ENCODE measurements around the gene CLTCL1.
"Not testable (repeated sequence)": the region's sequence is repeated elsewhere in the genome, so short reads cannot be mapped to it uniquely, and the experiment has no call there.

Gene CLTCL1

DNA sequence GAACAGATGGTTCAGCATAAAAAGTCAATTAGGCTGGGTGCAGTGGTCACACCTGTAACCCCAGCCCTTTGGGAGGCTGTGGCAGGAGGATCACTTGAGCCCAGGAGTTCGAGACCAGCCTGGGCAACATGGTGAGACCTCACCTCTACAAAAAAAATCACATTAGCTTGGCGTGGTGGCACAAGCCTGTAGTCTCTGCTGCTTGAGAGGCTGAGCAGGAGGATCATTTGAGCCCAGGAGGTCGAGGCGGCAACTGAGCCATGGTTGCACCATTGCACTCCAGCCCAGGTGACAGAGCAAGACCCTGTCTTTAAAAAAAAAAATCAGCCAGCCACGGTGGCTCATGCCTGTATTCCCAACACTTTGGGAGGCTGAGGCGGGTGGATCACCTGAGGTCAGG is 31.9 kb upstream of the CLTCL1 start:
- H3K4me1 ChIP-seq (ENCODE audit: control insufficient read depth in 2 of 2, insufficient read depth in 2 of 2, low read length in 2 of 2); H3K9me3 ChIP-seq (ENCODE audit: control insufficient read depth in 2 of 2, low read length in 2 of 2); H3K9ac ChIP-seq (ENCODE audit: low read depth in 1 of 2, low read length in 2 of 2); H3K36me3 ChIP-seq (ENCODE audit: control insufficient read depth in 2 of 2, insufficient read depth in 2 of 2, low read length in 2 of 2); H3K27me3 ChIP-seq (ENCODE audit: control insufficient read depth in 2 of 2, insufficient read depth in 2 of 2, low read length in 2 of 2); H3K4me3 ChIP-seq (ENCODE audit: low read length in 2 of 2); H3K27ac ChIP-seq (ENCODE audit: low read depth in 2 of 2, low read length in 2 of 2): not testable (repeated sequence)

- Histone ChIP-seq H3K9me3 (ENCODE audit: control insufficient read depth in 2 of 2, low read length in 2 of 2) (peaks cover 0 to 2% of the 10 kb centered on the region in 2 donors), H3K27ac (ENCODE audit: low read depth in 2 of 2, low read length in 2 of 2) (no peak overlapping the region), H3K9ac (ENCODE audit: low read depth in 1 of 2, low read length in 2 of 2) (no peak overlapping the region)
These were observed 30.2 kb upstream of the CLTCL1 start for GRCh38 chr22:19321757-19322156.

DNA sequence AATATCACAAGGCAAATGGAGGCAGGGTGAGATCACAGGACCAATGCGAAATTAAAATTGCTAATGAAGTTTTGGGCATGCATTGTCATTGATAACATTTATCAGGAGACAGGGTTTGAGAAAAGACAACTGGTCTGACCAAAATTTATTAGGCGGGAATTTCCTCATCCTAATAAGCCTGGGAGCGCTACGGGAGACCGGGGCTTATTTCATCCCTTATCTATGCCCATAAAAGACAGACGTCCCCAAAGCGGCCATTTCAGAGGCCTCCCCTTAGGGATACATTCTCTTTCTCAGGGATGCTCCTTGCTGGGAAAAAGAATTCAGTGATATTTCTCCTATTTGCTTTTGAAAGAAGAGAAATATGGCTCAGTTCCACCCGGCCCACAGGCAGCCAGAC is 28.6 kb upstream of the CLTCL1 start:
- not testable (repeated sequence) for H3K9me3 ChIP-seq (ENCODE audit: control insufficient read depth in 2 of 2, low read length in 2 of 2); H3K4me1 ChIP-seq (ENCODE audit: control insufficient read depth in 2 of 2, insufficient read depth in 2 of 2, low read length in 2 of 2); H3K36me3 ChIP-seq (ENCODE audit: control insufficient read depth in 2 of 2, insufficient read depth in 2 of 2, low read length in 2 of 2); H3K9ac ChIP-seq (ENCODE audit: low read depth in 1 of 2, low read length in 2 of 2); H3K4me3 ChIP-seq (ENCODE audit: low read length in 2 of 2); H3K27me3 ChIP-seq (ENCODE audit: control insufficient read depth in 2 of 2, insufficient read depth in 2 of 2, low read length in 2 of 2); H3K27ac ChIP-seq (ENCODE audit: low read depth in 2 of 2, low read length in 2 of 2)

More at GRCh38 chr22:19321757-19322156, 30.2 kb upstream of the CLTCL1 start:
- Histone ChIP-seq H3K27me3 (ENCODE audit: control insufficient read depth in 2 of 2, insufficient read depth in 2 of 2, low read length in 2 of 2) (no peaks in the 10 kb centered on the region), H3K4me1 (ENCODE audit: control insufficient read depth in 2 of 2, insufficient read depth in 2 of 2, low read length in 2 of 2) (no peaks in the 10 kb centered on the region), H3K36me3 (ENCODE audit: control insufficient read depth in 2 of 2, insufficient read depth in 2 of 2, low read length in 2 of 2) (no peaks in the 10 kb centered on the region), H3K4me3 (ENCODE audit: low read length in 2 of 2) (no peak overlapping the region)

GRCh38 chr22:19319281-19319680 is 27.8 kb upstream of the CLTCL1 start:
- no peaks in the 10 kb centered on the region for H3K27me3 ChIP-seq (ENCODE audit: control insufficient read depth in 2 of 2, insufficient read depth in 2 of 2, low read length in 2 of 2)
- H3K4me3 ChIP-seq (ENCODE audit: low read length in 2 of 2): no peak overlapping the region
- H3K4me1 ChIP-seq (ENCODE audit: control insufficient read depth in 2 of 2, insufficient read depth in 2 of 2, low read length in 2 of 2): no peaks in the 10 kb centered on the region
- H3K36me3 ChIP-seq (ENCODE audit: control insufficient read depth in 2 of 2, insufficient read depth in 2 of 2, low read length in 2 of 2): no peaks in the 10 kb centered on the region
- no peak overlapping the region for H3K9ac ChIP-seq (ENCODE audit: low read depth in 1 of 2, low read length in 2 of 2)
- H3K27ac ChIP-seq (ENCODE audit: low read depth in 2 of 2, low read length in 2 of 2): no peak overlapping the region
- H3K9me3 ChIP-seq (ENCODE audit: control insufficient read depth in 2 of 2, low read length in 2 of 2): peaks cover 0 to 6% of the 10 kb centered on the region in 2 donors

- no peak overlapping the region for H3K9ac ChIP-seq (ENCODE audit: low read depth in 1 of 2, low read length in 2 of 2)
- H3K4me3 ChIP-seq (ENCODE audit: low read length in 2 of 2): no peak overlapping the region
- H3K9me3 ChIP-seq (ENCODE audit: control insufficient read depth in 2 of 2, low read length in 2 of 2): peaks cover 0 to 6% of the 10 kb centered on the region in 2 donors
- no peaks in the 10 kb centered on the region for H3K27me3 ChIP-seq (ENCODE audit: control insufficient read depth in 2 of 2, insufficient read depth in 2 of 2, low read length in 2 of 2)
- no peaks in the 10 kb centered on the region for H3K36me3 ChIP-seq (ENCODE audit: control insufficient read depth in 2 of 2, insufficient read depth in 2 of 2, low read length in 2 of 2)
- H3K27ac ChIP-seq (ENCODE audit: low read depth in 2 of 2, low read length in 2 of 2): no peak overlapping the region
- H3K4me1 ChIP-seq (ENCODE audit: control insufficient read depth in 2 of 2, insufficient read depth in 2 of 2, low read length in 2 of 2): no peaks in the 10 kb centered on the region
These were observed 26.3 kb upstream of the CLTCL1 start for GRCh38 chr22:19317865-19318264.

DNA sequence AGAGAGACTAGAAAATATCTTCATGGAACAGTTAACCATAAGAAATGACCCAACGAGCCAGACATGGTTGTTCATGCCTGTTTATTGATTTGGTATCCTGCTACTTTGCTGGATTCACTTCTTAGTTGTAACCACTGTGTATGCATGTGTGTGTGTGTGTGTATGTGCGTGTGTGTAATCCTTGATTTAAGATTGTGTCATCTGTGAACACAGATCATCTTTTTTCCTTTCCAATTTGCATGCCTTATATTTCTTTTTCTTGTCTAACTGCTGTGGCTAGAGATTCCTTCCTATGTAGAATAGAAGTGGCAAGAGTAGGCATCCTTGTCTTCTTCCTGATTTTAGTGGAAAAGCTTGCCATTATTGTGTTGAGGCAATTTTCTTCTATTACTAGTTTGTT is 16.4 kb upstream of the CLTCL1 start:
- Histone ChIP-seq H3K9me3 (ENCODE audit: control insufficient read depth in 2 of 2, low read length in 2 of 2) (no peaks in the 10 kb centered on the region), H3K4me1 (ENCODE audit: control insufficient read depth in 2 of 2, insufficient read depth in 2 of 2, low read length in 2 of 2) (no peaks in the 10 kb centered on the region), H3K36me3 (ENCODE audit: control insufficient read depth in 2 of 2, insufficient read depth in 2 of 2, low read length in 2 of 2) (no peaks in the 10 kb centered on the region), H3K9ac (ENCODE audit: low read depth in 1 of 2, low read length in 2 of 2) (no peak overlapping the region), H3K4me3 (ENCODE audit: low read length in 2 of 2) (no peak overlapping the region), H3K27ac (ENCODE audit: low read depth in 2 of 2, low read length in 2 of 2) (no peak overlapping the region), H3K27me3 (ENCODE audit: control insufficient read depth in 2 of 2, insufficient read depth in 2 of 2, low read length in 2 of 2) (no peaks in the 10 kb centered on the region)

DNA sequence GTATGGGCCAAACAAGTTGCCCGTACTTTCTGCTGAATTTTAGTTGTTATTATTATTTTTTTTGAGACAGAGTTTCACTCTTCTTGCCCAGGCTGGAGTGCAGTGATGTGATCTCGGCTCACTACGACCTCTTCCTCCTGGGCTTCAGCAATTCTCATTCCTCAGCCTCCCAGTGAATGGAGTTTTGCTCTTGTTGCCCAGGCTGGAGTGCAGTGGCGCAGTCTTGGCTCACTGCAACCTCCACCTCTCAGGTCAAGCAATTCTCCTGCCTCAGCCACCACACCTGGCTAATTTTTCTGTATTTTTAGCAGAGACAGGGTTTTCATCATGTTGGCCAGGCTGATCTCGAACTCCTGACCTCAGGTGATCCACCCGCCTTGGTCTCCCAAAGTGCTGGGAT is 15.0 kb upstream of the CLTCL1 start:
- H3K4me1 ChIP-seq (ENCODE audit: control insufficient read depth in 2 of 2, insufficient read depth in 2 of 2, low read length in 2 of 2); H3K4me3 ChIP-seq (ENCODE audit: low read length in 2 of 2); H3K27ac ChIP-seq (ENCODE audit: low read depth in 2 of 2, low read length in 2 of 2); H3K9me3 ChIP-seq (ENCODE audit: control insufficient read depth in 2 of 2, low read length in 2 of 2); H3K27me3 ChIP-seq (ENCODE audit: control insufficient read depth in 2 of 2, insufficient read depth in 2 of 2, low read length in 2 of 2); H3K9ac ChIP-seq (ENCODE audit: low read depth in 1 of 2, low read length in 2 of 2); H3K36me3 ChIP-seq (ENCODE audit: control insufficient read depth in 2 of 2, insufficient read depth in 2 of 2, low read length in 2 of 2): not testable (repeated sequence)

DNA sequence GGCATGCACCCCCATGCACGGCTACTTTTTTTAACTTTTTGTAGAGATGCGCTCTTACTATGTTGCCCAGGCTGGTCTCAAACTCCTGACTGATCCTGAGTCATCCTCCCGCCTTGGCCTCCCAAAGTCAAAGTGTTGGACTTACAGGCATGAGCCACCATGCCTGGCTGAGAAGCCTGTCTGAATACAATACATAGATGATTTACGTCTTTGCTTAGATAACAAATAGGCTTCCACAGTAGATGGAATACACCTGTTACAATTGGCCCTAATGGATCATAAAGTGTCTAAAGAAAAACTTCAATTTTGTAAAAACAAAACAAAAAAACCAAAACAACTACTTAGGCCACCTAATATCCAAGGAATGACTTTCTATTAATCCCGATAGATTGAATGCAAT is 13.0 kb upstream of the CLTCL1 start:
- no peaks in the 10 kb centered on the region for H3K36me3 ChIP-seq (ENCODE audit: control insufficient read depth in 2 of 2, insufficient read depth in 2 of 2, low read length in 2 of 2)

GRCh38 chr22:19303785-19304184 is 12.3 kb upstream of the CLTCL1 start:
- Histone ChIP-seq H3K4me3 (ENCODE audit: low read length in 2 of 2) (no peak overlapping the region), H3K36me3 (ENCODE audit: control insufficient read depth in 2 of 2, insufficient read depth in 2 of 2, low read length in 2 of 2) (no peaks in the 10 kb centered on the region), H3K27me3 (ENCODE audit: control insufficient read depth in 2 of 2, insufficient read depth in 2 of 2, low read length in 2 of 2) (no peaks in the 10 kb centered on the region), H3K9me3 (ENCODE audit: control insufficient read depth in 2 of 2, low read length in 2 of 2) (no peaks in the 10 kb centered on the region), H3K4me1 (ENCODE audit: control insufficient read depth in 2 of 2, insufficient read depth in 2 of 2, low read length in 2 of 2) (no peaks in the 10 kb centered on the region), H3K27ac (ENCODE audit: low read depth in 2 of 2, low read length in 2 of 2) (no peak overlapping the region), H3K9ac (ENCODE audit: low read depth in 1 of 2, low read length in 2 of 2) (no peak overlapping the region)

More for the DNA sequence above, 13.0 kb upstream of the CLTCL1 start:
- H3K4me1 ChIP-seq (ENCODE audit: control insufficient read depth in 2 of 2, insufficient read depth in 2 of 2, low read length in 2 of 2): no peaks in the 10 kb centered on the region
- no peaks in the 10 kb centered on the region for H3K27me3 ChIP-seq (ENCODE audit: control insufficient read depth in 2 of 2, insufficient read depth in 2 of 2, low read length in 2 of 2)
- no peak overlapping the region for H3K27ac ChIP-seq (ENCODE audit: low read depth in 2 of 2, low read length in 2 of 2)
- H3K9me3 ChIP-seq (ENCODE audit: control insufficient read depth in 2 of 2, low read length in 2 of 2): no peaks in the 10 kb centered on the region
- no peak overlapping the region for H3K4me3 ChIP-seq (ENCODE audit: low read length in 2 of 2)
- no peak overlapping the region for H3K9ac ChIP-seq (ENCODE audit: low read depth in 1 of 2, low read length in 2 of 2)

GRCh38 chr22:19295733-19296132 is 4.2 kb upstream of the CLTCL1 start:
- Histone ChIP-seq H3K4me3 (ENCODE audit: low read length in 2 of 2) (no peak overlapping the region), H3K27me3 (ENCODE audit: control insufficient read depth in 2 of 2, insufficient read depth in 2 of 2, low read length in 2 of 2) (no peaks in the 10 kb centered on the region), H3K4me1 (ENCODE audit: control insufficient read depth in 2 of 2, insufficient read depth in 2 of 2, low read length in 2 of 2) (peaks cover 13 to 14% of the 10 kb centered on the region in 2 donors), H3K9ac (ENCODE audit: low read depth in 1 of 2, low read length in 2 of 2) (no peak overlapping the region), H3K27ac (ENCODE audit: low read depth in 2 of 2, low read length in 2 of 2) (no peak overlapping the region), H3K9me3 (ENCODE audit: control insufficient read depth in 2 of 2, low read length in 2 of 2) (no peaks in the 10 kb centered on the region), H3K36me3 (ENCODE audit: control insufficient read depth in 2 of 2, insufficient read depth in 2 of 2, low read length in 2 of 2) (no peaks in the 10 kb centered on the region)
